B cell (primary cell): ENCODE results near the gene NDN. TPM values are rescaled to one million over a fixed set of nuclear protein-coding genes. Genes with fewer than 3 reads are reported as not detected.

Experiments used
- ATAC-seq: fragments of 200-7000 bp; cut with Tn5 transposase; one replicate; pipeline ENCODE4 v1.10.0; 2021; ENCODE audit warnings: low read depth, mild to moderate bottlenecking, moderate number of reproducible peaks, moderate library complexity
- CTCF ChIA-PET: fragments of 350-600 bp; sonication (Branson Sonifier 250); formaldehyde crosslinking; loops from one replicate; lab custom pipeline; 2021; ENCODE audit warnings: antibody characterized with exemption, inconsistent platforms; lab: Charles Lee
- POLR2A ChIA-PET: fragments of 350-600 bp; sonication (Branson Sonifier 250); formaldehyde crosslinking; loops from one replicate; lab custom pipeline; 2021; ENCODE audit warnings: antibody characterized with exemption; lab: Charles Lee
- DNase-seq: peaks from one replicate; pipeline ENCODE4 v3.0.0; 2013
- H2AFZ ChIP-seq: 2 replicates; pipeline ENCODE4 v1.6.1; 2012; ENCODE audit warnings: mild to moderate bottlenecking, low read depth, low read length; ENCODE audit not compliant: insufficient read depth, poor library complexity, severe bottlenecking
- H3K27ac ChIP-seq, 2 donors: 1 replicate in 1 of 2; 2 replicates in 1 of 2; pipeline ENCODE4 v1.5.1; 2012 to 2013; ENCODE audit warnings: low read length in 2 of 2, mild to moderate bottlenecking in 2 of 2, moderate library complexity in 1 of 2
- H3K27me3 ChIP-seq, 4 experiments: fragments of 200-600 bp in 1 of 4; sonication (generic) in 1 of 4; replicated peaks in 1 of 4; 1 replicate in 2 of 4; 2 replicates in 2 of 4; pipeline versions ENCODE4 v1.6.1 to v1.7.0; 2013 to 2016; ENCODE audit warnings: low read length in 3 of 4, mild to moderate bottlenecking in 2 of 4, mixed read lengths in 1 of 4, moderate library complexity in 1 of 4; ENCODE audit not compliant: insufficient read depth in 4 of 4, control insufficient read depth in 3 of 4; ENCODE audit errors: control extremely low read depth in 1 of 4
- H3K36me3 ChIP-seq, 2 experiments: replicated peaks in 1 of 2; 1 replicate in 1 of 2; 2 replicates in 1 of 2; pipeline versions ENCODE4 v1.6.1 to v1.7.1; 2013; ENCODE audit warnings: low read length in 1 of 2; ENCODE audit not compliant: insufficient read depth in 2 of 2, control insufficient read depth in 1 of 2; ENCODE audit errors: control extremely low read depth in 1 of 2, extremely low read depth in 1 of 2
- H3K4me1 ChIP-seq, 2 donors: fragments of 200-600 bp in 1 of 2; sonication (generic) in 1 of 2; 1 replicate in 1 of 2; 2 replicates in 1 of 2; pipeline versions ENCODE4 v1.5.1 to v1.6.1; 2013 to 2017; ENCODE audit warnings: low read length in 2 of 2; ENCODE audit not compliant: control insufficient read depth in 2 of 2, insufficient read depth in 2 of 2
- H3K4me2 ChIP-seq: replicated peaks from 2 replicates; pipeline ENCODE3; 2012; ENCODE audit warnings: mild to moderate bottlenecking, low read depth, low read length; ENCODE audit not compliant: poor library complexity, severe bottlenecking
- H3K4me3 ChIP-seq, 5 experiments: fragments of 200-600 bp in 1 of 5; sonication (generic) in 1 of 5; 1 replicate in 3 of 5; 2 replicates in 2 of 5; pipeline versions ENCODE4 v1.5.1 to v1.7.0; 2011 to 2016; ENCODE audit warnings: low read length in 4 of 5, mild to moderate bottlenecking in 4 of 5, low read depth in 2 of 5, control low read depth in 1 of 5, moderate library complexity in 1 of 5; ENCODE audit not compliant: insufficient read depth in 1 of 5; ENCODE audit errors: control extremely low read depth in 1 of 5, extremely low read depth in 1 of 5
- H3K79me2 ChIP-seq: fragments of 200-600 bp; sonication (generic); one replicate; pipeline ENCODE4 v1.6.0; 2016; ENCODE audit warnings: low read length; ENCODE audit not compliant: control insufficient read depth, insufficient read depth
- H3K9ac ChIP-seq: fragments of 200-600 bp; sonication (generic); 2 replicates; pipeline ENCODE4 v1.6.1; 2017; ENCODE audit warnings: mild to moderate bottlenecking, low read length, moderate library complexity
- H3K9me3 ChIP-seq, 3 donors: one replicate each; pipeline versions ENCODE4 v1.6.1 to v1.7.1; 2013; ENCODE audit warnings: low read length in 2 of 3; ENCODE audit not compliant: control insufficient read depth in 2 of 3, insufficient read depth in 1 of 3; ENCODE audit errors: control extremely low read depth in 1 of 3
- H4K20me1 ChIP-seq: 2 replicates; pipeline ENCODE4 v1.6.0; 2012; ENCODE audit warnings: mild to moderate bottlenecking, low read length; ENCODE audit not compliant: insufficient read depth, control insufficient read depth, poor library complexity, severe bottlenecking
- H3K27ac Mint-ChIP-seq: one replicate; pipeline ENCODE4 v1.8.0; 2021; ENCODE audit warnings: mixed read lengths
- H3K27me3 Mint-ChIP-seq: one replicate; pipeline ENCODE4 v1.8.0; 2021; ENCODE audit warnings: mixed read lengths
- H3K4me1 Mint-ChIP-seq: one replicate; pipeline ENCODE4 v1.8.0; 2021; ENCODE audit warnings: mixed read lengths
- H3K4me3 Mint-ChIP-seq: one replicate; pipeline ENCODE4 v1.8.0; 2021; ENCODE audit warnings: mixed read lengths
- H3K9me3 Mint-ChIP-seq: one replicate; pipeline ENCODE4 v1.8.0; 2022; ENCODE audit warnings: mixed read lengths; ENCODE audit not compliant: insufficient read depth
- CTCF ChIP-seq: fragments of 200-600 bp; IDR thresholded peaks from one replicate; pipeline ENCODE4 v1.8.0; 2022; ENCODE audit warnings: antibody characterized with exemption, mild to moderate bottlenecking
- EZH2 ChIP-seq: IDR thresholded peaks from 2 replicates; pipeline ENCODE4 v1.6.1; 2012; ENCODE audit warnings: borderline replicate concordance, low read depth, mild to moderate bottlenecking, moderate library complexity, low read length; ENCODE audit not compliant: insufficient read depth, poor library complexity, severe bottlenecking
- WGBS: methylation state at CpG from one replicate; pipeline ENCODE4 v1.1.5; 2013; ENCODE audit warnings: missing lambda C conversion rate; ENCODE audit not compliant: insufficient coverage; 5-methylcytosine and 5-hydroxymethylcytosine counted together
- intact Hi-C: fragments of 100-400 bp; cut with micrococcal nuclease; formaldehyde crosslinking; loops from one replicate; pipeline ENCODE4 v1.10.0; 2022
- polyA plus RNA-seq: library from polyadenylated mRNA; depleted of rRNA; stranded (reverse); fragments of >200 nt; gene quantifications from 2 replicates; pipeline ENCODE4 v1.2.3, GENCODE V29; 2012
- total RNA-seq, 2 donors: library from RNA; stranded (reverse); fragments of 120-200 nt in 1 of 2; gene quantifications; 1 replicate in 1 of 2; 2 replicates in 1 of 2; pipeline versions ENCODE4 v1.2.3 to v1.2.4, GENCODE V29; 2013 to 2022

The NDN gene
- total and polyA plus RNA-seq, 2 donors (not counting 1 experiment from before 2014, with no cell fraction given), result not detected

GRCh38 chr15:23671481-23671880, 15.6 kb downstream of the NDN start:
- Mint-ChIP-seq H3K9me3 (no peaks in the 10 kb centered on the region), H3K4me1 (no peaks in the 10 kb centered on the region), H3K27ac (no peak overlapping the region), H3K27me3 (no peaks in the 10 kb centered on the region), H3K4me3 (no peak overlapping the region)
- H2AFZ ChIP-seq, result no peak overlapping the region
- ATAC-seq, result no peak
- ChIA-PET POLR2A (no interaction called here), CTCF (no interaction called here)
- no peaks in the 10 kb centered on the region for H4K20me1 ChIP-seq
- H3K27ac ChIP-seq, result no peak overlapping the region
- no peaks in the 10 kb centered on the region for H3K79me2 ChIP-seq
- 90% methylated on average over 2 of the region's 3 CpGs for WGBS
- H3K9ac ChIP-seq, result no peak overlapping the region
- H3K27me3 ChIP-seq, result no peaks in the 10 kb centered on the region
- intact Hi-C loops, result no loop called here
- H3K9me3 ChIP-seq, result no peaks in the 10 kb centered on the region
- no peaks in the 10 kb centered on the region for H3K4me1 ChIP-seq
- no peak overlapping the region for H3K4me3 ChIP-seq
- no peaks in the 10 kb centered on the region for H3K36me3 ChIP-seq
- H3K4me2 ChIP-seq, result no peak overlapping the region
- DNase-seq, result no peak
- TF ChIP-seq EZH2 (no peak), CTCF (no peak)

- H3K27ac Mint-ChIP-seq, result no peak overlapping the region
- no peak overlapping the region for H3K9ac ChIP-seq
- no peaks in the 10 kb centered on the region for H3K79me2 ChIP-seq
- DNase-seq (no peak), ATAC-seq (no peak)
- no peaks in the 10 kb centered on the region for H4K20me1 ChIP-seq
- no peak overlapping the region for H3K4me3 Mint-ChIP-seq
- no peaks in the 10 kb centered on the region for H3K36me3 ChIP-seq
- H2AFZ ChIP-seq, result no peak overlapping the region
- 80% methylated on average over 1 of the region's 1 CpG for WGBS
- TF ChIP-seq CTCF (no peak), EZH2 (no peak)
- no peaks in the 10 kb centered on the region for H3K4me1 ChIP-seq
- no peak overlapping the region for H3K27ac ChIP-seq
- no peaks in the 10 kb centered on the region for H3K4me1 Mint-ChIP-seq
- H3K4me3 ChIP-seq, result no peak overlapping the region
- no peaks in the 10 kb centered on the region for H3K9me3 Mint-ChIP-seq
- H3K27me3 Mint-ChIP-seq, result no peaks in the 10 kb centered on the region
- no peak overlapping the region for H3K4me2 ChIP-seq
- no peaks in the 10 kb centered on the region for H3K9me3 ChIP-seq
- intact Hi-C loops, result no loop called here
- POLR2A ChIA-PET, result no interaction called here
- H3K27me3 ChIP-seq, result no peaks in the 10 kb centered on the region
- CTCF ChIA-PET, result no interaction called here
These were observed 16.1 kb downstream of the NDN start for GRCh38 chr15:23670970-23671369.
